GM21515 (cell line): ENCODE data around the gene CCDC85B.

ENCODE experiments used
- ATAC-seq: cut with Tn5 transposase; IDR thresholded peaks from one replicate; pipeline ENCODE4 v1.9.1; 2021; ENCODE audit not compliant: unreplicated experiment

The CCDC85B gene

GRCh38 chr11:65857500-65857852, 33.0 kb upstream of the CCDC85B start:
- ATAC-seq: no peak

GRCh38 chr11:65857853-65858680, 32.4 kb upstream of the CCDC85B start, which contains the start of gene CFL1:
CFL1 (minus strand) TSS chr11:65858180; CDS start chr11:65858099, 81 bp downstream.
- peak; percentile 48 for ATAC-seq

- ATAC-seq: no peak
Measured at GRCh38 chr11:65858681-65859087, 31.8 kb upstream of the CCDC85B start.

- peak; percentile 51 for ATAC-seq
Measured at GRCh38 chr11:65859095-65859811, 31.2 kb upstream of the CCDC85B start.

GRCh38 chr11:65859812-65860277, 30.6 kb upstream of the CCDC85B start:
- ATAC-seq: no peak

- ATAC-seq: no peak
Measured at GRCh38 chr11:65860278-65861164, 30.0 kb upstream of the CCDC85B start, which contains the start of gene MUS81. MUS81 (plus strand) TSS chr11:65860433; CDS start chr11:65860754, 321 bp downstream.

- ATAC-seq: no peak
Measured at GRCh38 chr11:65861165-65861505, 29.3 kb upstream of the CCDC85B start.

- ATAC-seq: no peak
Measured at GRCh38 chr11:65861533-65862183, 28.8 kb upstream of the CCDC85B start.

- ATAC-seq: no peak
Measured at GRCh38 chr11:65862191-65862735, 28.2 kb upstream of the CCDC85B start.

- no peak for ATAC-seq
Measured at GRCh38 chr11:65862941-65863888, 27.3 kb upstream of the CCDC85B start.

GRCh38 chr11:65863889-65864705, 26.4 kb upstream of the CCDC85B start:
- no peak for ATAC-seq

GRCh38 chr11:65864706-65865471, 25.6 kb upstream of the CCDC85B start:
- no peak for ATAC-seq

- ATAC-seq: no peak
Measured at GRCh38 chr11:65865550-65866172, 24.8 kb upstream of the CCDC85B start.

GRCh38 chr11:65866509-65867283, 23.8 kb upstream of the CCDC85B start:
- no peak for ATAC-seq

- ATAC-seq: no peak
Measured at GRCh38 chr11:65867284-65868071, 23.0 kb upstream of the CCDC85B start.
